NCI-H2107 (cell line): ENCODE results near the gene GNRH2.
"Not testable (repeated sequence)": the region's sequence is repeated elsewhere in the genome, so short reads cannot be mapped to it uniquely, and the experiment has no call there.

ENCODE experiments used
- DNase-seq: peaks from one replicate; lab custom pipeline; 2025; lab: John Stamatoyannopoulos, UW

The GNRH2 gene

GRCh38 chr20:3043322-3043721 lies at the start of gene GNRH2:
GNRH2 (plus strand) TSS chr20:3043622; CDS start chr20:3044415, 793 bp downstream.
- DNase-seq = no peak

- no peak for DNase-seq
Observed at GRCh38 chr20:2995796-2996195, 47.6 kb upstream of the GNRH2 start.

GRCh38 chr20:2998728-2999127 lies 44.7 kb upstream of the GNRH2 start:
- DNase-seq = no peak

- peak; percentile 8 for DNase-seq
Observed at GRCh38 chr20:3000852-3001523, 42.4 kb upstream of the GNRH2 start.

- DNase-seq = no peak
Observed at GRCh38 chr20:3003416-3003815, 40.0 kb upstream of the GNRH2 start.

DNA sequence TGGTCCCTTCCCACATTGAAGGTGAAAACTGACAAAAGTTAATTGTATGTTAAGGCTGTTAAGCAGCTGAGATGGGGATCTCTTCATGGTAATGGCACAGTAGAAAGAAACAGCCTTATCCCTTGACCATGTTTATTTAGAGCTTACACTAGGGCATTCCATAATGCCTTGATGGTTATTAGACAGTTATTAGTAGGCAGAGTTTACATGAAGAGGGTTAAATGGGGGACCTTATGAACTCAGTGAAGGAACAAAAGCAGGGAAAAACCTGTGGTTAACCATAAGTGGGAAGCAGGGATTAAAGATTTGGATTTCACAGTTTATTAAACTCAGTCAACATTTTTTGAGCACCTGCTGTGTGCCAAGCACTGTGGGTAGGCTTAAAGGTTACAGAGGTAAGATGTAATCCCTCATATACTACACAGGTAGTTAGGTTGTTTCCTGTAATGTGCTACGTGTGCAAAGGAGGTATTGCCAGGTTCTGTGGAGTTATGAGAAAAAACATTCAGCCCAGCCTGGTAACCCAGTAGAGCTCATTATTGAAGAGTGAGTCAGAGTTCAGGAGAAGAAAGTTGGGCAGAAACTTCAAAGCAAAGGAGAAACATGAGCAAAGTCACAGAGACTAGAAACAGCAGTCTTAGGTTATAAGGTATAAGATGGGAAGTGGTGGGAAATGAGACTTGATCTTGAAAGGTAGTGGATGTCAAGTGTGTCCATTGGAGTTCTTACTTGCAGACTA lies 32.3 kb upstream of the GNRH2 start:
- DNase-seq = no peak

DNA sequence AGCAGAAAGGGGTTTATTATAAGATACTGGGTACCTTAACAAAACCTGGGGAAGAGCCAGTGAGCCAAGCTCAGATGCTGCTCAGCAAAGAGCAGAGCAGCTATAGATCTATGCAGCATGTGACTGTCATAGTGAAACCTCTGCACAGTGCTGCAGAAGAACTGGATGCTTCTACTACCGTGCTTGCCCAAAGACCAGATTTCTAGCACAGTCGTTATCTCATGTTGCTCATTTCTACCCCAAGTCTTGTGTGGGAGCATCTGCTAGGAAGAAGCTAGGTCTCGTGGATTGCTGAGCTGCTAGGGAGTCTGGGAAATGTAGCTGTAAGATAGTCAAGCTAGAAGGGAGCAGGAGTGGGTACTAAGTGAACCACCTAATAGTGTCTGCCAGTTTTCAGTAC lies 31.7 kb upstream of the GNRH2 start:
- DNase-seq = no peak

- no peak for DNase-seq
Observed at GRCh38 chr20:3013771-3014170, 29.7 kb upstream of the GNRH2 start.

- DNase-seq = no peak
Observed at GRCh38 chr20:3014179-3014578, 29.2 kb upstream of the GNRH2 start.

- no peak for DNase-seq
Observed at GRCh38 chr20:3014662-3015061, 28.8 kb upstream of the GNRH2 start.

- DNase-seq = not testable (repeated sequence)
Observed at GRCh38 chr20:3015302-3015701, 28.1 kb upstream of the GNRH2 start.

- DNase-seq = no peak
Observed at GRCh38 chr20:3021327-3021726, 22.1 kb upstream of the GNRH2 start.

DNA sequence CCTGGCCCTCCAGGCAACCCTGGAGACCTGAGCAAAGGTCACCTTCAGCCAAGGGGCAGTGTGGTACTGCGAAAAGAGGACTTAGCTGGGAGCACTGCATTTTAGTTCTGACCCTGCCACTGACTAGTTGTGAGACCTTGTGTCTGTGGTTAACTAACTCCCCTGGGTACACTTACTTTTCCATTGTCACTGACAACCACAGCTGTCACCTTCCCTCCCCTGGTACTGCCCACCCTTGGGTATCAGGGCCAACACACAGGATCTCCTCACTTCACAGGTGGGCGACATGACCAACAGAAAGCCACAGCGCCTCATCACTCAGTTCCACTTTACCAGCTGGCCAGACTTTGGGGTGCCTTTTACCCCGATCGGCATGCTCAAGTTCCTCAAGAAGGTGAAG lies 21.6 kb upstream of the GNRH2 start:
- no peak for DNase-seq

- DNase-seq = not testable (repeated sequence)
Observed at GRCh38 chr20:3022559-3023490, 20.6 kb upstream of the GNRH2 start.

GRCh38 chr20:3027987-3028386 lies 15.4 kb upstream of the GNRH2 start:
- no peak for DNase-seq

DNA sequence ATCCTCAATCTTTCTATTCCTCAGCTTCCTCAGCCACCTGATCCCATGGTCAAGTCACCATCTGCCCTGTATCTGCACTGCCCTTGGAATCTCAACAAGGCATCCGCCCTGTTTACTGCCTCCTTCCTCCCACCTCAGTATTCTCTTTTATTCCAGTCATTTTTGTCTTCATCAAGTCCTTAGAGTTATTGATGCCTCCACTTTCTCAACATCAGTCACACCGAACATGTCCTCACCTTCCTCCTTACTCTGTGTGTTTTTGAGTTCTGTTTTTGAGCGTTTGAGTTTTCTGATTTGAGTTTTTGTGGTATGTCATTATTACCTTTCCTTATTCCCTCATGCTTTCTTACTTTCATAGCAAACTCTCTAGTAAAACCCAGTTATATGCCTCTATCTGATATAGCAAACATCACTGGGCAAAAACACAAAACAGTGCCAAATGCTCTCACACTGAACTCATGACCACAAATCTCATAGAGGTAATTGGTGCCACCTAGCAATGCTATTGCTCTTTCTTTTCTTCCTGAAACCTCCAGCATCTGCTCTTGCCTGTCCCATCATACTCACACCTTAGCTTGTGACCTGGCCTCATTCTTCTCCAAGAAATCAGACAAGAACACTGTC lies 11.8 kb upstream of the GNRH2 start:
- no peak for DNase-seq

DNA sequence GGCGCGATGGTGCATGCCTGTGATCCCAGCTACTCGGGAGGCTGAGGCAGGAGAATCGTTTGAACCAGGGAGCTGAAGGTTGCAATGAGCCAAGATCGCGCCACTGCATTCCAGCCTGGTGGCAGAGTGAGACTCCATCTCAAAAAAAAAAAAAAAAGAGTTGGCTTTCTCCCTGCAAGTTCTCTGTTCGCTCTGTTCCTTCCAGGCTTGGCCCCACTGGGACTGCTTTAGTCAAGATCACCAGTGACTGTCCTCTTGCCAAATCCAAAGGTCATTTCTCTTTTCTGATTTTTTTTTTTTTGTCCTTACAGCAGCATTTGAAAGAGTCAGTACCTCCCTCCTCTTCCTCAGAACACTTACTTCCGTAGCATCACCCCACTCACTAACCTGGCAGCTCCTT lies 10.8 kb upstream of the GNRH2 start:
- no peak for DNase-seq

DNA sequence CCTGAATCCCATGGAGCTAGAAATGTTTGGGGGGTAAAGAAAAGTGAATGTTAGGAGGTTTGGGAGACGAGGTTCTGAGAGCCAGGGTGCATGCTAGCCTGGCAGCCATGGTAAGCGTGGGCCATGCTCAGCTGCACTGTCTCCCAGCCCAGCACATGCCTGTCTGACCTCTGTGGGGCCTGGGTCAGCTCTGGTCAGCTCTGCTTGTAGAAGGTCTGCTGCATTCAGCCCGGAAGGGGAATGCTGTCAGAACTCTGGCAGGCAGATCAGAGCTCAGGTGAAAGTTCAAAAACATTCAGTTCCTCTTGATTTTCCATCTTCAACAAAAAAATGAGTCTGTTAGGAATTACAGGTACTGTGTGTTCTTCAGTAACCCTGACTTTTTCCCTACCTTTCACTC lies 5.8 kb upstream of the GNRH2 start:
- no peak for DNase-seq

- DNase-seq = no peak
Observed at GRCh38 chr20:3038454-3038853, 5.0 kb upstream of the GNRH2 start.

- DNase-seq = no peak
Observed at GRCh38 chr20:3039426-3039825, 4.0 kb upstream of the GNRH2 start.

GRCh38 chr20:3040086-3040485 lies 3.3 kb upstream of the GNRH2 start:
- DNase-seq = no peak

DNA sequence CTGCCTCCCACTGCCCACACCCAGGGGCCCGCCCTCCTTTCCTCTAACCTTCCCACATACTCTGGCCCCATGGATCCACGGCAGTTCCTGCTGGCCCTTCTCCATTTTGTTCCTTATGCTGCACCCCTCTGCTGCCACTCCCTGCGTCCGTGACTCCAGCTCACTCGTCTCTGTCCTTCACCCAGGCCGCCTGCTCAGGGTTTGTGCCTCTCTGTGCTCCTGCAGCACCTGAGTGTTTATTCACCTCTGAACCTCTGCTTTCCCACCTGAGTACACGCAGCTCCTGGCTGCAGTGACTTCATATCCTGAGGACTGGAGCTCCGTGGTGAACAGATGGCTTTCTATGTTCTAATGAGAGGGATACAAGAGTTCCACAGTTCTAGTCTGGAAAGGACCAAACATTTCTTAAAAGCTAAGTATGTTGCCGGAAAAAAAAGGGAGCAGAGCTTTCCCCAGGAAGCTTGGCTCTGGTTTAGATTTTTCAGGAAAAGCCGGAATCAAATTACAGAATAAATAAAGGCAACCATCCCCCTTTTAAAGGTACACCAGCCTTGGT lies 1.5 kb upstream of the GNRH2 start:
- no peak for DNase-seq
